ENCODE measurements around the gene NEU1.

DNA sequence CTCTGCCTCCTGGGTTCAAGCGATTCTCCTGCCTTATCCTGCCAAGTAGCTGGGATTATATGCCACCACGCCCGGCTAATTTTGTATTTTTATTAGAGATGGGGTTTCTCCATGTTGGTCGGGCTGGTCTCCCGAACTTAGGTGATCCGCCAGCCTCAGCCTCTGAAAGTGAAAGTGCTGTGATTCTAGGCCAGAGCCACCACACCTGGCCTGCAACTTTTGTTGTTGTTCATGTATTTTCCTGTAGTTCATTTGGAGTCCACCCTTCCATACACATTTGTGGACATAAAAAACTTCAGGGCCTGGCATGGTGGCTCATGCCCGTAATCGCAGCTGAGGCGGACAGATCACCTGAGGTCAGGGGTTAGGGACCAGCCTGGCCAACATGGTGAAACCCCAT lies 20.6 kb downstream of the NEU1 start:
- TF ChIP-seq, protein P1, sequence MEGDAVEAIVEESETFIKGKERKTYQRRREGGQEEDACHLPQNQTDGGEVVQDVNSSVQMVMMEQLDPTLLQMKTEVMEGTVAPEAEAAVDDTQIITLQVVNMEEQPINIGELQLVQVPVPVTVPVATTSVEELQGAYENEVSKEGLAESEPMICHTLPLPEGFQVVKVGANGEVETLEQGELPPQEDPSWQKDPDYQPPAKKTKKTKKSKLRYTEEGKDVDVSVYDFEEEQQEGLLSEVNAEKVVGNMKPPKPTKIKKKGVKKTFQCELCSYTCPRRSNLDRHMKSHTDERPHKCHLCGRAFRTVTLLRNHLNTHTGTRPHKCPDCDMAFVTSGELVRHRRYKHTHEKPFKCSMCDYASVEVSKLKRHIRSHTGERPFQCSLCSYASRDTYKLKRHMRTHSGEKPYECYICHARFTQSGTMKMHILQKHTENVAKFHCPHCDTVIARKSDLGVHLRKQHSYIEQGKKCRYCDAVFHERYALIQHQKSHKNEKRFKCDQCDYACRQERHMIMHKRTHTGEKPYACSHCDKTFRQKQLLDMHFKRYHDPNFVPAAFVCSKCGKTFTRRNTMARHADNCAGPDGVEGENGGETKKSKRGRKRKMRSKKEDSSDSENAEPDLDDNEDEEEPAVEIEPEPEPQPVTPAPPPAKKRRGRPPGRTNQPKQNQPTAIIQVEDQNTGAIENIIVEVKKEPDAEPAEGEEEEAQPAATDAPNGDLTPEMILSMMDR (conservative IDR thresholded peaks at IDR 0.05; ENCODE audit: low read length) = no peak
- TF ChIP-seq EZH2phosphoT487 (IDR thresholded peaks at IDR 0.05; ENCODE audit: borderline replicate concordance) = no peak

All from Loucy (cell line).